Thyroid gland (tissue), 4 donors: ENCODE measurements around the gene KCNE4.

Experiments
- CTCF ChIP-seq, 6 experiments: fragments of 200-600 bp in 3 of 6; fragments of 450-650 bp in 3 of 6; sonication (generic) in 3 of 6; IDR thresholded peaks; one replicate each; pipeline ENCODE4 v1.5.1; 2016 to 2019; ENCODE audit warnings: antibody characterized with exemption in 6 of 6, mild to moderate bottlenecking in 2 of 6, inconsistent platforms in 1 of 6, moderate library complexity in 1 of 6
- POLR2A ChIP-seq, 2 donors: fragments of 450-650 bp; IDR thresholded peaks; one replicate each; pipeline ENCODE4 v1.6.1; 2017; ENCODE audit warnings: antibody characterized with exemption in 2 of 2, mild to moderate bottlenecking in 2 of 2, moderate library complexity in 1 of 2

DNA sequence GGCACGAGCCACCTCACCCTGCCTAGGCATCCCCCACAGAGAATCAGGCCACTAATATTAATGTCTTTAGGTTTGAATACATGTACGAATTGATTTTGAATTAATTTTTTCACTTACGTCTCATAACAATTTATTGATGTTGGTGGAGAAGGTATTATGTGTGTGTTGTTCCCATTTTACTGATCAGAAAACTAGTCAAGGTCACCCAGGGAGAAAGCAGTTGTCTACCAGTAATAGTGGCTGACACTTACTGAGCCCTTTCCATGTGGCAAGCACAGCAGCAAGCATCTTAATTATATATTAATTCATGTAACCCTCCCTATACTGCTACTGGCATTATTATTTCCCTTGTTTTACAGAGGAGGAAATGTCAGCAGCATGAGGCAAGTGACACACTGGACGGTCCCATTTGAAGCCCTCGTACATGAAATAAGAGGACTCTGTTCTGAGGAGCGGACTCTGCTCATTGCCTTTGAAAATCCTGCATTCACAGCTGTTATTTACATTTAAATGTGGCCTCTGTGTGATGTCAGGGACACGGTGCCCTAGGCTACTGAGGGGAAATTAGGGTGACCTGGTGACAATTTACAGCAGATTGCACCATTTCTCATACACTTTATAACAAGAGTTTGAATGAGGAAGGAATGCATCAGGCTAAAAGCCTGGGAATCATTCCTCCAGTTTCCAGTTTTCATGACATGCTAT is 30.9 kb upstream of the KCNE4 start:
- TF ChIP-seq CTCF (IDR thresholded peaks at IDR 0.05) = no peak
- no peak for TF ChIP-seq POLR2A (IDR thresholded peaks at IDR 0.05)
